Astrocyte (in vitro differentiated cells and primary cell): ENCODE data around the gene PARP9. TPM values are rescaled to one million over a fixed set of nuclear protein-coding genes. Genes with fewer than 3 reads are reported as not detected.
A peak's percentile ranks its signal among the peaks of the same experiment; 100 is the strongest.
"Not testable (repeated sequence)": the region's sequence is repeated elsewhere in the genome, so short reads cannot be mapped to it uniquely, and the experiment has no call there.

Experiments used
- DNase-seq: peaks from one replicate; pipeline ENCODE4 v3.0.0-alpha.2; 2010; ENCODE audit warnings: low read depth
- FAIRE-seq: peaks from 2 replicates; lab custom pipeline; 2011; peaks lifted over from hg19 to GRCh38; lab: Jason Lieb, UNC
- H2AFZ ChIP-seq: 2 replicates; pipeline ENCODE4 v1.6.0; 2012; ENCODE audit warnings: low read depth, low read length, inconsistent platforms
- H3K27ac ChIP-seq: 2 replicates; pipeline ENCODE4 v1.5.1; 2011; ENCODE audit warnings: low read depth, low read length, inconsistent platforms
- H3K27me3 ChIP-seq: 2 replicates; pipeline ENCODE4 v1.6.0; 2011; ENCODE audit warnings: low read length, inconsistent platforms; ENCODE audit not compliant: insufficient read depth
- H3K36me3 ChIP-seq: 2 replicates; pipeline ENCODE4 v1.5.1; 2011; ENCODE audit warnings: low read length, inconsistent platforms; ENCODE audit not compliant: insufficient read depth
- H3K4me1 ChIP-seq: 2 replicates; pipeline ENCODE4 v1.5.1; 2011; ENCODE audit warnings: low read length, inconsistent platforms; ENCODE audit not compliant: insufficient read depth
- H3K4me2 ChIP-seq: 2 replicates; pipeline ENCODE4 v1.6.0; 2012; ENCODE audit warnings: low read length, inconsistent platforms
- H3K4me3 ChIP-seq: 2 replicates; pipeline ENCODE4 v1.5.1; 2011; ENCODE audit warnings: low read depth, mild to moderate bottlenecking, low read length, inconsistent platforms; ENCODE audit not compliant: insufficient read depth
- H3K79me2 ChIP-seq: 2 replicates; pipeline ENCODE4 v1.6.0; 2012; ENCODE audit warnings: mild to moderate bottlenecking, low read length, inconsistent platforms; ENCODE audit not compliant: insufficient read depth
- H3K9ac ChIP-seq: 2 replicates; pipeline ENCODE4 v1.6.0; 2012; ENCODE audit warnings: mild to moderate bottlenecking, low read length, inconsistent platforms
- H3K9me3 ChIP-seq: 2 replicates; pipeline ENCODE4 v1.5.1; 2012; ENCODE audit warnings: low read depth, mild to moderate bottlenecking, low read length, inconsistent platforms; ENCODE audit not compliant: insufficient read depth
- H4K20me1 ChIP-seq: 2 replicates; pipeline ENCODE4 v1.6.0; 2012; ENCODE audit warnings: low read length, inconsistent platforms; ENCODE audit not compliant: insufficient read depth
- H3K27ac Mint-ChIP-seq: one replicate; pipeline ENCODE4 v1.8.0; 2021; ENCODE audit warnings: mild to moderate bottlenecking, mixed read lengths; ENCODE audit not compliant: unreplicated experiment
- H3K27me3 Mint-ChIP-seq: one replicate; pipeline ENCODE4 v1.8.0; 2021; ENCODE audit warnings: low read depth, mixed read lengths; ENCODE audit not compliant: unreplicated experiment
- H3K36me3 Mint-ChIP-seq: one replicate; pipeline ENCODE4 v1.8.0; 2021; ENCODE audit warnings: low read depth, mixed read lengths; ENCODE audit not compliant: unreplicated experiment
- H3K4me1 Mint-ChIP-seq: one replicate; pipeline ENCODE4 v1.8.0; 2021; ENCODE audit warnings: low read depth, mixed read lengths; ENCODE audit not compliant: unreplicated experiment
- H3K4me3 Mint-ChIP-seq: one replicate; pipeline ENCODE4 v1.8.0; 2021; ENCODE audit warnings: mild to moderate bottlenecking, moderate library complexity, mixed read lengths; ENCODE audit not compliant: unreplicated experiment
- H3K9me3 Mint-ChIP-seq: one replicate; pipeline ENCODE4 v1.8.0; 2021; ENCODE audit warnings: mild to moderate bottlenecking, mixed read lengths; ENCODE audit not compliant: unreplicated experiment
- EZH2 ChIP-seq: IDR thresholded peaks from 2 replicates; pipeline ENCODE4 v1.6.1; 2012; ENCODE audit warnings: mild to moderate bottlenecking, low read length, inconsistent platforms; ENCODE audit not compliant: insufficient read depth
- total RNA-seq: library from RNA; stranded (reverse); gene quantifications from 2 replicates; pipeline ENCODE4 v1.2.1, GENCODE V29; 2021
- TF ChIP-seq, protein P1 (sequence below): IDR thresholded peaks from 2 replicates; pipeline ENCODE4 v1.5.1; 2011; ENCODE audit warnings: low read depth, mild to moderate bottlenecking, inconsistent platforms, low read length, moderate library complexity; ENCODE audit not compliant: insufficient read depth

PARP9 gene
- total RNA-seq, 1 donor from 2014 or later = 74.1 TPM

DNA sequence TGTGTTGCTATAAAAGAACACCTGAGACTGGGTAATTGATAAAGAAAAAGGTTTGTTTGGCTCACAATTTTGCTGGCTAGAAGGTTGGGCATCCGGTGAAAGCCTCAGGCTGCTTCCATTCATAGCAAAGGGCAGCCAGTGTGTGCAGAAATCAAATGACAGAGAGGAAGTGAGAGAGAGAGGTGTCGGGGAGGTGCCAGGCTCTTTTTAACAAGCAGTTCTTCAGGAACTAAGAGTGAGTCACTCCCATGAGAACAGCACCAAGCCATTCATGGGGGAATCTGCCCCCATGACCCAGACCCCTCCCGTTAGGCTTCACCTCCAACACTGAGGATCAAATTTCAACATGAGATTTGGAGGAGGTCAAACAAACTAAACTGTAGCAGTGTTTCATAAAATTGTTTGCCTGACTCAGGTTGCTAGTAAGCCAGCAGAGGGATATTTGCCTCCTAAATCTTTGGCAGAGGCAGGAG, 8.9 kb upstream of the PARP9 start:
- FAIRE-seq = peak; percentile 26
- Histone ChIP-seq H3K79me2 (no peaks in the 10 kb centered on the region), H3K4me3 (no peak overlapping the region), H3K36me3 (peaks cover 11% of the 10 kb centered on the region), H3K27ac (no peak overlapping the region), H3K4me1 (peaks cover 6% of the 10 kb centered on the region), H3K4me2 (no peak overlapping the region), H2AFZ (no peak overlapping the region), H3K27me3 (no peaks in the 10 kb centered on the region), H3K9me3 (no peaks in the 10 kb centered on the region), H3K9ac (no peak overlapping the region), H4K20me1 (no peaks in the 10 kb centered on the region)
- Mint-ChIP-seq H3K27me3 (no peaks in the 10 kb centered on the region), H3K4me1 (peaks cover 35% of the 10 kb centered on the region), H3K36me3 (peaks cover 39% of the 10 kb centered on the region), H3K27ac (peak overlapping the region; percentile 34), H3K9me3 (no peaks in the 10 kb centered on the region), H3K4me3 (peak overlapping the region; percentile 75)
- peak; percentile 3 for DNase-seq
- no peak for TF ChIP-seq EZH2
- TF ChIP-seq, protein P1, sequence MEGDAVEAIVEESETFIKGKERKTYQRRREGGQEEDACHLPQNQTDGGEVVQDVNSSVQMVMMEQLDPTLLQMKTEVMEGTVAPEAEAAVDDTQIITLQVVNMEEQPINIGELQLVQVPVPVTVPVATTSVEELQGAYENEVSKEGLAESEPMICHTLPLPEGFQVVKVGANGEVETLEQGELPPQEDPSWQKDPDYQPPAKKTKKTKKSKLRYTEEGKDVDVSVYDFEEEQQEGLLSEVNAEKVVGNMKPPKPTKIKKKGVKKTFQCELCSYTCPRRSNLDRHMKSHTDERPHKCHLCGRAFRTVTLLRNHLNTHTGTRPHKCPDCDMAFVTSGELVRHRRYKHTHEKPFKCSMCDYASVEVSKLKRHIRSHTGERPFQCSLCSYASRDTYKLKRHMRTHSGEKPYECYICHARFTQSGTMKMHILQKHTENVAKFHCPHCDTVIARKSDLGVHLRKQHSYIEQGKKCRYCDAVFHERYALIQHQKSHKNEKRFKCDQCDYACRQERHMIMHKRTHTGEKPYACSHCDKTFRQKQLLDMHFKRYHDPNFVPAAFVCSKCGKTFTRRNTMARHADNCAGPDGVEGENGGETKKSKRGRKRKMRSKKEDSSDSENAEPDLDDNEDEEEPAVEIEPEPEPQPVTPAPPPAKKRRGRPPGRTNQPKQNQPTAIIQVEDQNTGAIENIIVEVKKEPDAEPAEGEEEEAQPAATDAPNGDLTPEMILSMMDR = no peak

DNA sequence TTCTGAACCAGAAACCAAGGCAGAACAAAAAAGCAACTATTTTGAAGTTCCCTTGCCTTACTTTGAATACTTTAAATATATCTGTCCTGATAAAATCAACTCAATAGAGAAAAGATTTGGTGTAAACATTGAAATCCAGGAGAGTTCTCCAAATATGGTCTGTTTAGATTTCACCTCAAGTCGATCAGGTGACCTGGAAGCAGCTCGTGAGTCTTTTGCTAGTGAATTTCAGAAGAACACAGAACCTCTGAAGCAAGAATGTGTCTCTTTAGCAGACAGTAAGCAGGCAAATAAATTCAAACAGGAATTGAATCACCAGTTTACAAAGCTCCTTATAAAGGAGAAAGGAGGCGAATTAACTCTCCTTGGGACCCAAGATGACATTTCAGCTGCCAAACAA, 4.7 kb upstream of the PARP9 start:
- H3K4me1 ChIP-seq = peaks cover 2% of the 10 kb centered on the region
- peaks cover 3% of the 10 kb centered on the region for H3K79me2 ChIP-seq
- H3K36me3 ChIP-seq = peaks cover 18% of the 10 kb centered on the region
- H3K9me3 ChIP-seq = no peaks in the 10 kb centered on the region
- Mint-ChIP-seq H3K9me3 (no peaks in the 10 kb centered on the region), H3K36me3 (peaks cover 53% of the 10 kb centered on the region), H3K27ac (no peak overlapping the region), H3K4me3 (no peak overlapping the region), H3K27me3 (no peaks in the 10 kb centered on the region), H3K4me1 (peaks cover 45% of the 10 kb centered on the region)
- H3K4me2 ChIP-seq = no peak overlapping the region
- no peak overlapping the region for H3K27ac ChIP-seq
- no peak overlapping the region for H3K9ac ChIP-seq
- H3K27me3 ChIP-seq = no peaks in the 10 kb centered on the region
- H3K4me3 ChIP-seq = no peak overlapping the region
- DNase-seq (no peak), FAIRE-seq (no peak)
- no peaks in the 10 kb centered on the region for H4K20me1 ChIP-seq
- no peak for TF ChIP-seq EZH2
- TF ChIP-seq, protein P1 = no peak
- no peak overlapping the region for H2AFZ ChIP-seq

DNA sequence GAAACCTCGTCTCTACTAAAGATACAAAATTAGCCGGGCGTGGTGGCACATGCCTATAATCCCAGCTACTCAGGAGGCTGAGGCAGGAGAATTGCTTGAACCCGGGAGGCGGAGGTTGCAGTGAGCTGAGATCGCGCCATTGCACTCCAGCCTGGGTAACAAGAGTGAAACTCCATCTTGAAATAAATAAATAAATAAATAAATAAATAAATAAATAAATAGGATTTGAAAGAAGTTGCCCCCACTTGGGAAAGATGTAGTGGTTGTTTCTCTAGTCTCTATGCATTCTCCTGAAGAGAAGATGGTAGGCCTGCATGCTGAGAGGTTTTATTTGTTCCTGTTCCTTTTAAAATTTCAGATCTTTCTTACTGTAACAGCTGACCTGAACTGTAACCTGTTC, 4.0 kb upstream of the PARP9 start:
- not testable (repeated sequence) for H3K9me3 ChIP-seq, H3K79me2 ChIP-seq, H4K20me1 ChIP-seq, H2AFZ ChIP-seq, H3K4me3 ChIP-seq, H3K9ac ChIP-seq, H3K27ac Mint-ChIP-seq, H3K27me3 Mint-ChIP-seq, H3K27me3 ChIP-seq, H3K4me1 ChIP-seq, H3K9me3 Mint-ChIP-seq, DNase-seq, H3K27ac ChIP-seq, H3K4me2 ChIP-seq, FAIRE-seq, H3K4me3 Mint-ChIP-seq
- H3K36me3 ChIP-seq = peaks cover 18% of the 10 kb centered on the region
- Mint-ChIP-seq H3K36me3 (peaks cover 49% of the 10 kb centered on the region), H3K4me1 (peaks cover 45% of the 10 kb centered on the region)
